NCI-H748 (cell line): ENCODE results near the gene GALNT18.

ENCODE experiments used
- DNase-seq: peaks from one replicate; lab custom pipeline; 2025; ENCODE audit not compliant: unreplicated experiment; lab: John Stamatoyannopoulos, UW

The GALNT18 gene

GRCh38 chr11:11621573-11622339 is at the start of gene GALNT18:
GALNT18 (minus strand) TSS chr11:11622005.
- peak; percentile 95 for DNase-seq

GRCh38 chr11:11670574-11670973 is 48.8 kb upstream of the GALNT18 start:
- no peak for DNase-seq

GRCh38 chr11:11669233-11669846 is 47.5 kb upstream of the GALNT18 start:
- peak; percentile 7 for DNase-seq

DNA sequence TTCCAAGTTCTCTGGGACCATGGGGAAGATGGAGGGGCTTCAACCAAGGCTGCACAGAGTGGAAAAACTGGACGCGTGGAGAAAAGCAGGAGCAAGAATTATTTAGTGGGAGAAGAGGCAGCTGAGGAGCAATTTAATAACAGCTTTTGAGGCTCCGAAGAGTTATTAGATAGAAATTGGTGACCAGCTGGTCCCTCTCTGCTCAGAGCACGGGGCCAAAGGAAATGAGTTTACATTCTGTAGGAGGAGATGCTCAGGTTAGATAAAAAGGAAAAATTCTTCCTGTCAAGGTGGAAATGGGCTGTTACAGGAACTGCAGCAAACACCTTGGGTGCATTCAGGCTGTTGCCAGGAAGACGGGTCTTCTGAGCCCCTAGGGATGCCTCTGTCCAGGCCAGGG is 47.0 kb upstream of the GALNT18 start:
- no peak for DNase-seq

DNA sequence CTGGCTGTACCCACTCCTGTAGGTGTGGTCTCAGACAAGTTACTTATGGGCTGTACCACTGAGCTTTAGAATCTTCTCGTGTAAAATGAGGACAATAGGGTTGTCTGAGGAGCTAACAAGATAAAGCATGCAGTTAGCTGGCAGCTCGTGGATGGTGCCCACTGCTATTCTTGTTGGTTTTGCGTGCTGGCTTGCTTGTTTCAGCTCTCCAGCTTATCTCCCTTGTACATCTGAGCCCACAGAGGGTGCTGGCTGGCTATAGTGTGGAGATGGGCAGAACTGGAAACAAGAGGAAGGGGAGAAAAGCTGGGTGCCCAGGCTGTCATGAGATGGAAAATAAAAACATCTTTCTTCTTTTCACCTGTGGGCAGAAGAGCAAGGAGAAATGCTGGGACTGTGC is 46.5 kb upstream of the GALNT18 start:
- no peak for DNase-seq

DNA sequence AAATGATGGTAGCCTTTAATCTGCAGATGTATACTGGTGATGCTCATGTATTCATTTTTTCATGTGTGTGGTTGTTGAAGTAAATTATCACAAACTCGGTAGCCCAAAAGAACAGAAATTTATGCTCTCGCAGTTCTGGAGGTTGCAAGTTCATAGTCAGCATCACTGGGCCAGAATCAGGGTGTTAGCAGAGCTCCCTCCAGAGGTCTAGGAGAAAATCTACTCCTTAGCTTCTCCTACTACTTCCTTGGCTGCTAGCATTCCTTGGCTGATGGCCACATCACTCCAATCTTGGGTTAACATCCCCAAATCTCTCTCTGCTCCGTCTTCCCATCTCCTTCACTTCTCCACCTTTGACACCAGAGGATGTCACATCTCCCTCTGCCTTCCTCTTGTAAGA is 45.3 kb upstream of the GALNT18 start:
- DNase-seq, result no peak

GRCh38 chr11:11665407-11665806 is 43.6 kb upstream of the GALNT18 start:
- no peak for DNase-seq

DNA sequence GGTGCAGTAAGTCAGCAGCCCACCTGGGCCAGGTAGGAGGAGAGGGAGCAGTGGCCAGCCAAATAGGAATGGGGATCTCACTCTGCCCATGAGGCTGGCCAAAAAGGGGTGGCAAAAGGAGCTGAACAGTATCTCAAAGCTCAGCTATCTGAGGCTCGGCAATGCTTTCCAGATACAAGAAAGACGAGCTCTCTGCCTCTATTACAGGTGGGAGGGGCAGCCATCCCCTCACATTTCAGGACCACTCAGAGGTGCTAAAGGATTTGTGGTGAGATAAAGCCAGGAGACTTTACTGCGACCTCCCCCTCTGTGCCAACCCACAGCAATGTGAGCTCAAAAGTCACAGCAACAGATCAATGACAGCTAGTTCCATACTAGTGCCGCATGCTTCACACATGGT is 42.1 kb upstream of the GALNT18 start:
- DNase-seq, result no peak

DNA sequence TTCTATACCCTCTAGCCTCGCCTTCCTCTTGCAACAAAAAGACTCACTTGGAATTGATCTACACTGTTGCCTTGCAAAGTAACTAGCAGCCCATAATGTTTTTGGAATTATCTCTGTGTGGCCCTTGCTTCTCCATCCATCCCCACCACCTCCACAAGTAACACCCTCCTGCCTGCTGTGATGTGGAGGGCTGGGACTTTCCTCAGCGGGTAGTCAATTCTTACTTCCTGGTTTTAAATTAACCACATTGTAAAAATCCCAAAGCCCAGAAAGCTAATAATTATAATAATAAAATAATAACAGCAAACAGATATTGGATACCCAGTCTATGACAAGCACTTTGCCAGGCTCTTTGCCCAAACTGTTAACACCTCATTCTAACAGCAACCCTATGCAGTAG is 40.8 kb upstream of the GALNT18 start:
- no peak for DNase-seq

GRCh38 chr11:11661326-11662040 is 39.7 kb upstream of the GALNT18 start:
- DNase-seq, result no peak

DNA sequence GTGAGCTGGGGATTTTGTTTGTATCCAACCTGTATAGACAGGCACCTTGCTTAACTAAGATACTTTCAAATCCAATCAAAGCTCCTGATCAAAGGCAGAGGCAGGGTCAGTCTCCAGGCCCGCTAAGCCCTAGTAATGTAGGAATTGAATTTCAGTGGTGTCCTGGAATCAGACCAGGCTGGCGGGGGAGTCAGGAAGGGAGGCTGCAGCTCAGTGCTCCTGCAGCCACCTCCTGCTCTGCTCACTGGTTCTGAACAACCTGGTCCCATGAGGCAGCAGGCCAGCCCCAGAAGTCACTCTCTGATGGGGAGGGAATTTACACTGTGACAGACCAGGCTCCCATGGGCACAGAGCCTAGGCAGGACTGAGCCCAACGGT is 38.5 kb upstream of the GALNT18 start:
- DNase-seq, result no peak

- DNase-seq, result no peak
Observed at GRCh38 chr11:11659567-11660362, 38.0 kb upstream of the GALNT18 start.

DNA sequence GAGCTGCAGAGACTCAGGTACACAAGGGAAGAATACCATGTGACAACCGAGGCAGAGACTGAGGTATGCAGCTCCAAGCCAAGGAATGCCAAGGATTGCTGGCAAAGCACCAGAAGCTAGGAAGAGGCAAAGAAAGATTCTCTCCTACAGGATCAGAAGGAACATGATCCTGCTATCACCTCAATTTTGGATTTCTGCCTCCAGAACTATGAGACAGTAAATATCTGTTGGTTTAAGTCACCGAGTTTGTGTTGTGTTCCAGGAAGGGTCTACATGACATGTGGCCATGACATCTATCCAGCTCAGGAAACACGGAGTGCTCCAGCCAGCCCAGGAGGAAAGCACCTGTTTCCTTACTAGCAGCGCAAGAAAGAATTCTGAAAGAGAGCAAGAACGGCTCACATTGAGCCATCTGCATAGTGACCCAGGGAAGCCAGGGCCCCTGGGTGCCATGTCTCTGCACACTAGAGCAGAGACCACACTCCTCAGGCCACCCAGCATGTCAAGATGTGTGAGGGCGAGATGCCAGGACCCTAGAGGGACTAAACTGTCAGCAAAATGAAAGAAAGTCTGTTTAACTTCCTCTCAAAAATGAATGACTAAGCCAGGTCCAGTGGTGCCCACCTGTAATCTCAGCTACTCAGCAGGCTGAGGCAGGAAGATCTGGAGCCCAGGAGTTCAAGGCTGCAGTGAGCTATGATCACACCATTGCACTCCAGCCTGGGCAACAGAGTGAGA is 35.6 kb upstream of the GALNT18 start:
- no peak for DNase-seq

GRCh38 chr11:11641581-11641980 is 19.8 kb upstream of the GALNT18 start:
- no peak for DNase-seq

DNA sequence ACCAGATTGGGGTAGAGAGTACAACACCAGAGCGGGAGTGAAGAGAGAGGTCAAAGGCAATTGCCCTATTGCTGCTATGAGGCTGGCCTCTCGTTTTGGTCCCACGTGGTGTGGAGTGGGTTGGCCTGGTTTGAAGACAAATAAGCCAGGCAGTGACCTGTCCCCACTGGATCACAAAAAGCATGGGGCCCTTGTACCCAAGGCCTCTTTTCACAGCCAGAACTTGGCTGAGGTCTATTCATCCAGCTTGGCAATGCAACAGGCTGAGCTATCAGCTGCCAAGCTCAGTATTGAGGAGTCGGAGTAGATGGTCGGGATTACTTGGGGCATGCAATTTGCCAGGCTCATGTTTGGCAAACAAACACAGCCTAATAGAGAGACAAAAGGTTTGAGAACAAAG is 19.2 kb upstream of the GALNT18 start:
- no peak for DNase-seq

DNA sequence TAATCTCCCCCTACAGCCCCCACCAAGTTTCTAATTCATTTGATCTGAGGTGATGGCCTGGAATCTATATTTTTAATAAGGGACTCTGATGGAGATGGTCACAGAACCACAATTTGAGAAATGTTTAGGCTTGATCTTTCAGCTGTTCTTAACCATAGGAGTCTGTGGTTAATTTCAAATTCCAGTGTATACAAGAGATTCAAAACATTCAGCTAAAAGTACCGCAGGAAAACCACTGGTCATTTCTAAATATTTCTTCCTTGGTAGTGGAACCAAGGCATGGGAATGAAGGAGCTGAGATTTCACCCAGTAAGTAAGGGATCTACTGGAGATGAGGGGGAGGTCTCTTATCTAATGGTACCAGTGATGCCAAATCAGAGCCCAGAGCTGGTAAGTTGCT is 18.3 kb upstream of the GALNT18 start:
- no peak for DNase-seq

GRCh38 chr11:11636671-11637070 is 14.9 kb upstream of the GALNT18 start:
- peak; percentile 9 for DNase-seq

DNA sequence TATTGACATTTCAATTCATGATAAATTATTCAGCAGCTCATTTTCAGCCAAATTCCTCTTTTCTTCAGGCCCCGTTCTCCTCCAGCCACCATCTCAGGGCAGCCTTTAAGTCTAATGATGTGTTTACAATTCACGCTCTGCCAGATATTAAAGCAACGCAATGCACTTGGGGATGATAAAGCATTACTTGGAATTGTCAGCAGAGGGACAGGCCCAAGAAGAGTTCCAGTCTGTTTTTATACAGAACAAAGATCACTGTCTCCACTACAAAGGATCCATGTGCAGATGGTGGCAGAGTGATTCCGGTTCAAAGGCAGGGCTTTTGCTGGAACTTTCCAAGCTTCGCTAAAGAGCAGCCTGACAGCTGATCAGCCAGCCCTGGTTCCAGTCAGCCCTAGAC is 13.6 kb upstream of the GALNT18 start:
- DNase-seq, result no peak

GRCh38 chr11:11629368-11629767 is 7.6 kb upstream of the GALNT18 start:
- DNase-seq, result no peak

GRCh38 chr11:11628651-11629050 is 6.8 kb upstream of the GALNT18 start:
- no peak for DNase-seq

DNA sequence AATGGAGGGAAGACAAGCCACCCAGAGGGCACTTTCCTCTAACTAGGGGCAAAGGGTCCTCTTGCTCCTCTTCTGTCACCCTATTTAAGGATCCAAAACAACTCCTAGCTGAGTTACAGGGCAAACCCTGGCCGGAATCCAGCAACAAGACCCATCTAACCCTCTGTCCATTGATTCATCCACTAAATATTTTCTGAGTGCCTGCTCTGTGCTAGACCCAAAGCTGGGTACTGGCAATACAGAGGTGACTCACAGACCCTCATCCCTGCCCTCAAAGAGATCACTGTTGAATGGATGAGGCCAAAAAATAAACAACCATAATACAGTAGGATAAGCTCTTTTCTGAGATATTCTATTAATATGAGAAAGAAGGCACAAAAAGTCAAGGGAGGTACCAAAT is 4.3 kb upstream of the GALNT18 start:
- no peak for DNase-seq
